Ishikawa (cell line): ENCODE data around the gene FOXP4.

Source experiments
- CEBPB ChIP-seq: IDR thresholded peaks from 2 replicates; pipeline ENCODE4 v1.6.1; 2012
- CREB1 ChIP-seq: IDR thresholded peaks from 2 replicates; pipeline ENCODE4 v1.6.1; 2012; ENCODE audit warnings: low read depth
- EGR1 ChIP-seq: IDR thresholded peaks from 2 replicates; pipeline ENCODE4 v1.6.1; 2012
- EP300 ChIP-seq: IDR thresholded peaks from 2 replicates; pipeline ENCODE4 v1.6.1; 2012; ENCODE audit warnings: borderline replicate concordance
- FOXM1 ChIP-seq: IDR thresholded peaks from 2 replicates; pipeline ENCODE4 v1.6.1; 2012; ENCODE audit warnings: low read depth, borderline replicate concordance
- NFIC ChIP-seq: IDR thresholded peaks from 2 replicates; pipeline ENCODE4 v1.6.1; 2012
- RAD21 ChIP-seq: IDR thresholded peaks from 2 replicates; pipeline ENCODE4 v1.6.1; 2012; ENCODE audit warnings: low read depth
- REST ChIP-seq: IDR thresholded peaks from 2 replicates; pipeline ENCODE4 v1.6.1; 2012; ENCODE audit warnings: low read depth, mild to moderate bottlenecking
- TAF1 ChIP-seq: IDR thresholded peaks from 2 replicates; pipeline ENCODE4 v1.6.1; 2012; ENCODE audit warnings: low read depth, mild to moderate bottlenecking
- TCF12 ChIP-seq: IDR thresholded peaks from 2 replicates; pipeline ENCODE4 v1.6.1; 2012; ENCODE audit warnings: low read depth
- TEAD4 ChIP-seq: IDR thresholded peaks from 2 replicates; pipeline ENCODE4 v1.6.1; 2012
- YY1 ChIP-seq: IDR thresholded peaks from 2 replicates; pipeline ENCODE4 v1.6.1; 2012; ENCODE audit warnings: low read depth
- ZBTB7A ChIP-seq: IDR thresholded peaks from 2 replicates; pipeline ENCODE4 v1.6.1; 2012; ENCODE audit warnings: low read depth
- TF ChIP-seq, protein P1 (sequence below): IDR thresholded peaks from 2 replicates; pipeline ENCODE4 v1.6.1; 2012
- TF ChIP-seq, protein P2 (sequence below): IDR thresholded peaks from 2 replicates; pipeline ENCODE4 v1.6.1; 2012

Gene FOXP4

GRCh38 chr6:41573276-41573675, 27.1 kb downstream of the FOXP4 start:
- no peak for TF ChIP-seq TEAD4
- no peak for TF ChIP-seq EGR1

DNA sequence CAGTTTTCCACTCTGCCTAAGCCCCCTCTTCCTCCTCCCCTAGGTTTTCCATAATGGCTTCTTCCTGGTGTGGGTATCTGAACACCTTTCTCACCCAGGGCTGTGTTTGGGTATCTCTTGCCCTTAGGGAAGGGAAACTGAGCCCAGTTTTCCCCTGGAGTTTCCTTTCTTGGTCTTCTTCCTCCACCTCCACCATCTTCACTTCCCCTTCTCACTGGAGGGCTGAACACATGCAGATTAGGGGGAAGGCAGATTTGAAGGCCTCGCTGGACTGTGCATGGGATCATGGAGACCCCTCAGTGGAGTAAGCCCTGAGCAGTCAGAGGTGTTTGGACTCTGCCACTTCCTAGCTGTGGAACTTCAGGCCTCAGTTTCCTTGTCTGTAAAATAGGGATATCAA, 27.8 kb downstream of the FOXP4 start:
- no peak for TF ChIP-seq CEBPB
- TF ChIP-seq TCF12, result no peak
- no peak for TF ChIP-seq EGR1
- TF ChIP-seq RAD21, result no peak
- no peak for TF ChIP-seq TEAD4
- TF ChIP-seq REST, result no peak
- TF ChIP-seq FOXM1, result no peak
- no peak for TF ChIP-seq EP300
- TF ChIP-seq NFIC, result no peak
- TF ChIP-seq, protein P1, sequence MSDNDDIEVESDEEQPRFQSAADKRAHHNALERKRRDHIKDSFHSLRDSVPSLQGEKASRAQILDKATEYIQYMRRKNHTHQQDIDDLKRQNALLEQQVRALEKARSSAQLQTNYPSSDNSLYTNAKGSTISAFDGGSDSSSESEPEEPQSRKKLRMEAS, result no peak

GRCh38 chr6:41575598-41575997, 29.4 kb downstream of the FOXP4 start:
- TF ChIP-seq, protein P1, result no peak
- TF ChIP-seq ZBTB7A (no peak), RAD21 (no peak), CEBPB (no peak), EP300 (no peak), FOXM1 (no peak), REST (no peak), TAF1 (no peak), EGR1 (no peak), TEAD4 (no peak)
- TF ChIP-seq, protein P2, sequence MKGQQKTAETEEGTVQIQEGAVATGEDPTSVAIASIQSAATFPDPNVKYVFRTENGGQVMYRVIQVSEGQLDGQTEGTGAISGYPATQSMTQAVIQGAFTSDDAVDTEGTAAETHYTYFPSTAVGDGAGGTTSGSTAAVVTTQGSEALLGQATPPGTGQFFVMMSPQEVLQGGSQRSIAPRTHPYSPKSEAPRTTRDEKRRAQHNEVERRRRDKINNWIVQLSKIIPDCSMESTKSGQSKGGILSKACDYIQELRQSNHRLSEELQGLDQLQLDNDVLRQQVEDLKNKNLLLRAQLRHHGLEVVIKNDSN, result no peak

- TF ChIP-seq TEAD4, result no peak
- TF ChIP-seq REST, result no peak
- TF ChIP-seq, protein P2, result no peak
These were observed 30.5 kb downstream of the FOXP4 start for GRCh38 chr6:41576667-41577066.

DNA sequence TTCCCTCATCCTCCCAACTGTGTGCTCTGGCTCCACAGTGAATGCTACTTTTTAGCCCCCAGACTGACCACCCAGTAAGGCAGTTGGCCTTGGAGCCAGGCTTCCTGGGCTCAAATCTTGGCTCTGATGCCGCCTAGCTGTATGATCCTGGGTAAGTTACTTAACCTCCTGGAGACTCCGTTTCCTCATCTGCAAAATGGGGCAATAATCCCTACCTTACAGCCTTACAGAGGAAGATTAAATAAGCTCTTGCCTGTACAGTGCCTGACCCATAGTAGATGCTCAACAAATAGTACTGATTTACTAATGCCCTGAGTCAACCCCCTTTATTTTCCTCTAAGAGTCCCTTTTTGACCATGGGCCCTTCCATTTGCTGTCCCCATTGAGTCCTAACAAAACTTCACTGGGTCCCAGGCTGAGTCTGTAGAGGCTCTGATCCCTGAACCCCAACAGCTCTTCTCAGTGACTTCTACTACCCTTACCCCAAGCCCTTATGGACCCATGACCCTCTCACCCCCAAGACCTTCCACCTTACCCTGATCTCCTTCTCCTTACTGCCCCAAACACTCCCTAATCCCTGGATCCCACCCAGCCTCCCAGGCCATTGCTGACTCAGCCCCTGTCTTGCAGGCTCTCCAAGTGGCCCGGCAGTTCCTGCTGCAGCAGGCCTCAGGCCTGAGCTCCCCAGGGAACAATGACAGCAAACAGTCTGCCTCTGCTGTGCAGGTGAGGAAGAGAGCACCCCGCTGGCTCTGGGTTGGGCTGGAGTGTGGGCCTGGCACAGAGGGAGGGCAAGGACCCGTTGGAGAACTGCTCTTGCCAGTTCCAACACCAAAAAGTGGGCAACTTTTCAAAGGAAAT, 31.4 kb downstream of the FOXP4 start:
- TF ChIP-seq EGR1 (no peak), FOXM1 (no peak), YY1 (no peak), CREB1 (no peak), RAD21 (peak; percentile 17; the same call in 1 of the 2 replicates), CEBPB (0 out of 2 replicates have a peak, but pooled peaks have one; percentile 29), NFIC (peak; percentile 90), TCF12 (peak; percentile 82), TAF1 (no peak), TEAD4 (peak; percentile 42; the same call in 1 of the 2 replicates), REST (no peak), ZBTB7A (no peak), EP300 (peak; percentile 77; the same call in 1 of the 2 replicates)
- TF ChIP-seq, protein P2, result no peak; the same call in 1 of the 2 replicates
- TF ChIP-seq, protein P1, result peak; percentile 66
